CD4-positive, alpha-beta T cell treated with Interleukin-6 for 4 hours (primary cell): ENCODE results near the gene FHIT.

Experiments used
- DNase-seq: peaks from one replicate; pipeline ENCODE4 v3.0.0-alpha.2; 2020; ENCODE audit warnings: mixed read lengths

Gene FHIT

GRCh38 chr3:60133269-60134162, 1117.7 kb downstream of the FHIT start:
- DNase-seq: no peak

GRCh38 chr3:60131618-60132017, 1119.6 kb downstream of the FHIT start:
- no peak for DNase-seq

DNA sequence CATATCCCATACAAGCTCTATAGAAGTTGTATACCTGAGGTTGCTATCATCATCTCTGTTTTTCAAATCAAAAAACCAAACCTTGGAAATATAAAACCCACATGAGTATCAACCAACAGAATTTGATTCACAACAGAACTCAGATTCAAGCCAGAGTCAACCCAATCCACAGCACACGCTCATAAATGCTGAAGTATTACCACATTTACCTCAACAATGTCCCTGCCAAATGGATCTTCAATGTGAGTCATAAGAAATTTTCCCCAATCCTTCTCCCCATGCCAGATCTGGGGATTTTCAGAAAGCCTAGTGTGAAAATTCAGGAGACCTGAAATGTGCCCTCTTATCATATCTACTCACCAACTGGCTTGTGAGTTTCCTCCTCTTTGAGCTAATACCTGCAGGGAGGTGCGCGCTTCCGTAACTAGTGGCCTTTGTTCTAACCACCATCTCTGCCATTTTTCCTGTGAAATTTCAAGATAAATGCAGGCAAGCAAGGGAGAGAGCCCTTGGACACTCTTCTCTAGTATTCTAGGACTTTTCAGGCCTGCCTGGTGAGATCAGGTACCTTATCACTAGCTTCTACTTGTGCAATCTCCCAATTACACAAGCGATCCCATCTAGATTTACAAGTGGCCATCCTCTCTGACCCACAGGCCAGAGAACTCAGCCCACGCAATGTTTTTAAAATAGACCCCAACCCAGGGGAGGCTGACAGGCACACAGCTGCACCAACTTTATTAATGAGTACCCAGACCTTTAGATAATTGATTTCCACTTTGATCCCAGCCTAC, 1124.5 kb downstream of the FHIT start:
- no peak for DNase-seq

DNA sequence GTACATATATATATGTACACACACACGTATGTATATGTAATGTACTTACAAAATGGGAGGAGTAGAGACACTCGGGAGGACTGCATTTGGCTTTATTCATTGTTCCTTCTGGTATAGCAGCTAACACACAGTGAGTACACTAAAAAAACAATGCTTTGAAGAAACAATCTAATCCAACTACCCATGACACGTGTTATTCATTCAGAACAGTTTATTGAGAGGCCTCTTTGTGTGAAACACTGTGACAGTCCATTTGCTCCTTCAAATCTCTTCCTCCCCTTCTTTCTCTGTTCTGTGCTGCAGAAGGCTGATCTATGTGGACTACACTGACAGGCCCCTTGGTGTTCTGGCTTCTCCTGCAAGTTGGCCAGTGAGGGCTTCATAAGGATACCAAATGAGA, 1125.6 kb downstream of the FHIT start:
- no peak for DNase-seq

GRCh38 chr3:60120245-60120644, 1131.0 kb downstream of the FHIT start:
- no peak for DNase-seq

DNA sequence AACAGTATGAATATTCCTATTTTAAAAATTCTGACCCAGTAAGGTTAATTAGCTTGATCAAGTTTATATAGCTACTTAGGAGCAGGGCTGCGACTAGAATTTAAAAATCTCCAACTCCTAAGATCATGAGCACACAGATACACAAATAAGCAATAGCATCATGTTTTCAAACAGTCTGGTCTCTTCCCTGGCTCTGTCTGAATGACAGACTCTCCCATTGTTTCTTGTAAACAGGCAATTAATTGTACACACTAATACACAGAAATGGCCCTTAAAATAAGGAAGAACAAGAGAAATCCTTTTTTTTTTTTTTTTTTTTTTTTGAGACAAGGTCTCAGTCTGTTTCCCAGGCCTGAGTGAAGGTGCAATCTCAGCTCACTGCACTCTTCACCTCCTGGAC, 1137.1 kb downstream of the FHIT start:
- no peak for DNase-seq

GRCh38 chr3:60107275-60107674, 1144.0 kb downstream of the FHIT start:
- no peak for DNase-seq

GRCh38 chr3:60102154-60102553, 1149.1 kb downstream of the FHIT start:
- no peak for DNase-seq

GRCh38 chr3:60101621-60102020, 1149.6 kb downstream of the FHIT start:
- DNase-seq: no peak

DNA sequence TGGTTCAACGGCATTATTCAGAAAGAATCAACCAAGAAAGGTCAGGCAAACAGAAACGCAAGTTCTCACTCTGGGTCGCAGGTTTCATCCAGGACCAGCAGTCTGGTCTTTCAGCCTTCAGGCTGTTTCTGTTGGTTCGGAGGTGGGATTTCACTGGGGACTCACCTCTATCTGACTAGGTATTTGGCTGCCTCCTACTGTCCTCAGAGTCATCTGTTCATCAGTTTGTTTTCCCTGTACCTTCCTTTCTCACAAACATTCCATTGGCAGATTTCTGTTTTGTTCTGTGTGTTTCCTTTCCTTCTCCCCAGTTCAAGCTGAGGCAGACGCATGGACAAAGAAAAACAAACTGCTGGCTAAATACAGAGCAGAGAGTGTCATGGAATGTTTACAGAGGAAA, 1154.8 kb downstream of the FHIT start:
- DNase-seq: no peak

- no peak for DNase-seq
Observed at GRCh38 chr3:60095930-60096329, 1155.3 kb downstream of the FHIT start.

GRCh38 chr3:60095516-60095915, 1155.7 kb downstream of the FHIT start:
- no peak for DNase-seq

DNA sequence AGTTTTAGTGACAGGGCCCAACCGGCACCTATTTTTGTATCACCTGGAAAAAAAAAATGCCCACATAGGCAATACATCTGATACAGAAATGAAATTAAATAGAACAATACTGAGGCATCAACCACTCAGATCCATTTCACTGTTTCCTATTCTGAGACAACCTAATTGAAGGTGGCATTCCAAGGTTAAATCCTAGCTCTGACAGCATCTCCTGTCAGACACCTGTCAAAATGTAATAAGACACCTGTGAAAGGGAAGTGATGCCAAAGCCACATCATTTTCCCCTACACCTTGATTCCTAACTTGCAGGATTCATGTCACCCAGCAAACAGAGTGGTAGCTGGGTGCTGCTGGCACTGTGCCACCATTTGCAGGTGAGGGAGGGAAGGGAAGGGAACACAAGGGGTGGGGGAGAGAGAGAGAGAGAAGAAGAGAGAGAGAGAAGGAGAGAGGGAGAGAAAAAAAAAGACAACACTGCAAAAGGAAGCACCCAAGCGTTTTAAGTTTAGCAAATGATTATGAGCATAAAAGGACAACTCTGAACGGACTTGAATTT, 1156.8 kb downstream of the FHIT start:
- DNase-seq: peak; percentile 66

- DNase-seq: peak; percentile 20
Observed at GRCh38 chr3:60090548-60090947, 1160.7 kb downstream of the FHIT start.

DNA sequence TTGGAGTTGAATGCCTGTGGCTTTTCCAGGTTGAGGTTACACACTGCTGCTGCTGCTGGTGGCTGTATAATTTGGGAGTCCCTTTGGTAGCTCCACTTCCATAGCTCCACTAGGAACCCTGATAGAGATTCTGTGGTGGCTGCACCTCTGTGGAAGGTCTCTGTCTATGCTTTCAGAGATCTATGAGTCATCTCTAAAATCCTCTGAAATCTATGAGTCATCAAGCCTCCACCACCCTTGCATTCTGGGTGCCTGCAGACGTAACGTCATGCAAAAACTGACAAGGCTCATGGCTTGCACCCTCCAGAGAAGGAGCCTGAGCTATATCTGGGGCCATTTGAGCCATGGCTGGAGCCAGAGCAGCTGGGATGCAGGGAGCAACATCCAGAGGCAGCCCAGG, 1164.4 kb downstream of the FHIT start:
- DNase-seq: peak; percentile 61

DNA sequence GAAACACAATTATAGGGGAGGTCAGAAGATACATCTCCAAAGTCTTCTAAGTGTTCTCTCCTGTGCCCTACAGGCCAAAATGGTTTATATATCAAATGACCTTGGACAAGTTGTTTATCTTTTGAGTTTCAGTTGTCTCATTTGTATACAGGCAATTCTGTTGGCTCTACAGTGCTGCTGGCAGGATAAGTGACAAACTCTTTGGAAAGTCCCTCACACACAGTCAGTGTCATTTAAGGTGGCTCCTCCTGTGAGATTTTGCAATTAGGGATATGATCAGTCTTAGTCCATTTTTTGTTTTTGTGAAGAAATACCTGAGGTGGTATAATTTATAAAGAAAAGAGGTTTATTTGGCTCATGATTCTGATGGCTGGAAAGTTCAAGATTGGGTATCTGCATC, 1165.6 kb downstream of the FHIT start:
- DNase-seq: no peak

DNA sequence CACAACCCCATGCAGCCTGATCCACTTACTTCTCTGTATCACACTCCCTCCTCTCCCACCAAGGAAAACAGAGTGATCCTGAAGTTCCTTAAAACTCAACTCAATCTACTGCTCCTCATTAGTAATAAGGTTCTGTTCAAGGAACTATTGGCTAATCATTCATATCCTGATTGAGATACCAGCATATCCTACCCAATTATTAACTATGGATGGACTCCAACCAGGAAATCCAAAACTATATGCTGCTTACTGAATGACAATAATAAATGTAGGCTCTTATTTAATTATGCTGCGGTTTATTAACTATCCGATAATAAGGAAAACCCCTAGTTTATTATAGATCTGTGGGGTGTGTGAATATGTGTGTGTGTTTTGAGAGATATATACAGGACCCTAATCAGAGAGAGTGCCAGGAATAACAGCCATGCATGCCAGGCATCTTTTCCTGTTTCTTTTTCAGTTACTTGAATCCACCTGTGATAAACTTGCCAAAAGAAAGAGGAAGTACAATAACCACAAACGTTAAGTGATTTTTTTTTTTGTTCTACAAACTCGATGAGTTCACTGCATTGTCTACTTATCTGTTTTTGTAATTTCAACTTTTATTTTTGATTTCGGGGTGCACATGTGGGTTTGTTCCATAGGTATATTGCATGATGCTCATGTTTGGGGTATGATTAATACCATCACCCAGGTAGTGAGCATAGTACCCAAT, 1169.7 kb downstream of the FHIT start:
- DNase-seq: peak; percentile 28

DNA sequence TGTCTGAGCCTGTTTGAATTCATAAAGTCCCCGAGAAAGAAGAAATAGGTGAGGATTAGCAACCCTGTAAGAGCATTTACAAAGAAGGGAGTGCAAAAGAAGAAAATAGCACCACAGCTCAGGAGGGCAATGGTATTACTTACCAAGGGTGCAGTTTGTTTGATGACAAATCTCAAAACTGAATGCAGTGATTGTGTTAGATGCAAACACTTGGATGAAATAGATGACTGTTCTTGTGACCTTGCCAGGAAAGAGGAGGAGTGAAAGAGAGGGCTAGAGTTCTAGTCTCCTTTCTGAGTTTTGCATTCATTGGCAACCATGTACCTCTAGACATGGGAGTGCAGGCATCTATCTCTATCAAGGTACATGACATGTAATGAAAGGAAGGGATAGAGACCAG, 1170.6 kb downstream of the FHIT start:
- DNase-seq: peak; percentile 35

GRCh38 chr3:60079076-60079475, 1172.2 kb downstream of the FHIT start:
- peak; percentile 65 for DNase-seq

GRCh38 chr3:60076331-60076730, 1174.9 kb downstream of the FHIT start:
- no peak for DNase-seq

- DNase-seq: no peak
Observed at GRCh38 chr3:60073942-60074341, 1177.3 kb downstream of the FHIT start.

- no peak for DNase-seq
Observed at GRCh38 chr3:60073228-60073627, 1178.0 kb downstream of the FHIT start.

- DNase-seq: no peak
Observed at GRCh38 chr3:60070366-60070765, 1180.9 kb downstream of the FHIT start.
